AG08395 (cell line): Measurements from ENCODE around the gene CMIP.
"Not testable (repeated sequence)": the region's sequence is repeated elsewhere in the genome, so short reads cannot be mapped to it uniquely, and the experiment has no call there.

ENCODE experiments used
- DNase-seq: peaks from one replicate; pipeline ENCODE4 v3.0.0; 2012; ENCODE audit warnings: mixed read lengths, low spot score

CMIP gene

DNA sequence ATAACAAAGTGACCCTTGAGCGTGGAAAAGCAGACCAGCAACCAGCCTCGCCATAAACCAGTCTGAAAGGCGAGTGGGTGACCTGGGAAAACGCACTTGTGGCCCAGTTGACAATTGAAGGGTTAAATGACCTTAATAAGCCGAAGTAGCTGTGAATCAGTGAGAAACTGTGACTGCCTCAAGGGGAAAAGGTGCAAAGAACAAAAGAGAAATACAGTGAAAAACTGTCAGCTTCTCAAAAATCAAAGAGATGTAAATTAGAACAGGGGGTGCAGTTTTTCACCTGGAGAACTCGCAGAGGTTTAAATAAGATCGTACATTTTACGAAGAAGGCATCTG lies 124.1 kb downstream of the CMIP start:
- DNase-seq = no peak

DNA sequence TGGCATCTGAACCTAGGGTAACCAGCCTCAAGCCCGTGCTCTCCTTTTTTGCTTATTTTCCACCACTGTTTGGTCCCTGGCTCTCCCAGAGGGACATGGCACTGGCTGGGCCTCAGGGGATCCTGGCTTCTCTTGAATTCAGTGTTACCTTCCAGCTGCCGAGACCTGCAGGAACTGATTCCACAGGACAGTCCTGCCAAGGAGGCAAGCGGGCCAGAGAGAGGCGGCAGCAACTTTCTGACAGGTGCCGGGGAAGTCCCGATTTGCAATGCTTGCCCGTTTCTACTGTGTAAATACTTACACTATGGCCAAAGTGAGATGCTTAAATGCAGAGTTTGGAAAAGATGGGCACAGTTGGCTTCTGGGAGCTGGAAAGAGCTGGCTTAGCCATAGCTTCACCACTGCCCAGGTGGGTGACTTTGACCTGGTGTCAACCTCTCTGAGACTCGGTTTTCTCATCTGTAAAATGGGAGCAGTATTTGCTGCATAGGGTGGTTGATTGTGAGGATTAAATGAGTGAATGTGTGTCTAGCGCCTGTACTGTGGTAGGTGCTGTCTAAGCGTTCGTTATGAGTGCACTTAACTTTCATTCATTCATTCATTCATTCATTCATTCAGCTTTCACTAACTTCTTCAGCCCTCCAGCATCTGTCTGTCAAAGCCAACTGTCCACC lies 124.9 kb downstream of the CMIP start:
- DNase-seq = no peak

GRCh38 chr16:81570151-81570846 lies 125.7 kb downstream of the CMIP start:
- no peak for DNase-seq

DNA sequence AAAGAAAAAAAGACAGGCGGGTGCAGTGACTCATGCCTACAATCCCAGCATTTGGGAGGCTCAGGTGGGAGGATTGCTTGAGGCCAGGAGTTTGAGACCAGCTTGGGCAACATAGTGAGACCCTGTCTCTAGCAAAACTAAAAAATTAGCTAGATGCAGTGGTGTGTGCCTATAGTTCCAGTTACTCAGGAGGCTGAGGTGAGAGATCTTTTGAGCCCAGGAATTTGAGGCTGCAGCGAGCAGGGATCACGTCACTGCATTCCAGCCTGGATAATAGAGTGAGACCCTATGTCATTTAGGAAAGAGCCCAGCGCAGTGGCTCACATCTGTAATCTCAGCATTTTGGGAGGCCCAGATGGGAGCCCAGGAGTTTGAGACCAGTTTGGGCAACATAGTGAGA lies 126.6 kb downstream of the CMIP start:
- no peak for DNase-seq

GRCh38 chr16:81571592-81572385 lies 127.2 kb downstream of the CMIP start:
- DNase-seq = no peak

DNA sequence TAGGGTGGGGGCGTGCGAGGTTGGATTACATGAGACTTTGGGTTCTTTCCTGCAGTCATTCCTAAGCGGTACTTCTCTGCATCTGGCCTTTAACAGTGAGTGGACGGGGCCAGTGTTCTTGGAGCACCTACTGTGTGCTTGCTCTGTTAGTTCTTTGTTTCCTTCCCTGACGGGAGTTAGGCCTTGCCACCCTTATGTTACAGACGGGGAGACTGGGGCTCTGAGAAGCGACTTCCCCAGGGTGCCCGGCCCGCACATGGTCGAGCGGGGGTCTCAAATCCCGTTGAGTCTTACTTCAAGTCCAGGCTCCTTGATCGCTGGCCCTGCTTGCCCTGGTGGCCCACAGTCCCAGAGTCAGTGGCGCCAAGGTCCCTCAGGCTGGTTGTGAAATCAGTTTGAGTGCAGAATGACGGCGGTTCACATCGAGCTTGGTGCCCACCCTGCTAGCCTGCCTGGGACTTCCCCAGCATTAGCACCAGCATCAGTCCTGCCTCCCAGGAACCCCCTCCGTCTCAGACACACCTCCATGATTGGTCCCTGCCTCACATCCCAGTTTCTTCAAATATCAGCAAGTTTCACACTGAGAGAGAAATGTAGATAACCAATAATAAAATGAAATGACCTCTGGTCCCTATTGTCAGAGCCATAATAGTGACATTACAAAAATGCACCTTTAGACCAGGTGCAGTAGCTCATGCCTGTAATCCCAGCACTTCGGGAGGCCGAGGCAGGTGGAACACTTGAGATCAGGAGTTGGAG lies 128.0 kb downstream of the CMIP start:
- DNase-seq = no peak

GRCh38 chr16:81573533-81574020 lies 129.0 kb downstream of the CMIP start:
- DNase-seq = no peak

DNA sequence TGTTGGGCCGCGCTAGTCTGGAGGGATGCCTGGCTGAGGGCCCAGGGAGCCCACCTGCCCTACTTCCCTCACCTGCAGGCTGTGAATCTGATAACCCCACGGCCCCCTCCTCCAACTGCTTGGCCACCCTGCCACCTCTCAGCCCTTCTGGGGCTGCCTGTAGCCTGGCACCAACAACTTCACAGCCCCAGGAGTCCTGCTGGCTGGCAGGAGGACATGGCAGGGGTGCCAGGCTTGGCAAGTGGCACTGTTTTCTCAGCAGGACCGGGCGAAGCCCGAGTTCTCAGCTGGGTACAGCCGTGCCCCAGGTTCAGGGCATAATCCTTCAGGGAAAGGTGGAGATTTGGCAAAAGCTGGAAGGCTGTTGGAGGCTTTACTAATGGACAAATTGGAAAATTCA lies 129.6 kb downstream of the CMIP start:
- DNase-seq = no peak

GRCh38 chr16:81575307-81575706 lies 130.7 kb downstream of the CMIP start:
- DNase-seq = no peak

DNA sequence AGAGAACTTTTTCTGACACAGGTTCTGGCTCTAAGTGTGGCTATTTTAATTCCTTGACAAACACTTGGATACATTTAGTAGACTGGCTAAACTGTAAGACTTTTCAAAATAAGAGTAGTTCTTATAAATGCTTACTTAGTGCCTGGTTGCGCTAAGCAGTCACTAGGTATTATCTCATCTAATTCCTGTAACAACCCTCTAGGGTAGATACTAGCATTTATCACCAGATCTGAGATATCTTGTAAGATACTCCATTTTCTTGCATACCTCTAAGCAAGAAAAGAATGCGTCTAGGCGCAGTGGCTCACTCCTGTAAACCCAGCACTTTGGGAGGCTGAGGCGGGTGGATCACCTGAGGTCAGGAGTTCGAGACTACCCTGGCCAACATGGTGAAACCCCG lies 131.2 kb downstream of the CMIP start:
- no peak for DNase-seq

DNA sequence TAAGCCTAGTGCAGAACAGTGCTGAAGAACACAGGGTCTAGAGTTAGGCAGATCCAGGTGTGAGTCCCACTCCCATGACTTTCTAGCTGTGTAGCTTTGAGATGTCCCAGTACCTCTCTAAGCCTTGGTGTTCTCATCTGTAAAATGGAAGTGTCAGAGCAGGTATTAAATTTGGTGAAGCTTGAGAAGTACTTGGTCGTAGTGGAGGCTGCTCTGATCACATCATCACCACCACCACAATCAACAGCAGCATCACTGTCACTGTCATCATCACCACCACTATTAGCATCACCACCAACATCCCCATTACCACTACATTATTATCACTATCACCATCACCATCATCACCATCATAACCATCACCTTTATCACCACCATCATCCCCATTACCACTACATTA lies 132.1 kb downstream of the CMIP start:
- no peak for DNase-seq

GRCh38 chr16:81577272-81577671 lies 132.7 kb downstream of the CMIP start:
- not testable (repeated sequence) for DNase-seq

- no peak for DNase-seq
Measured at GRCh38 chr16:81578076-81578475, 133.5 kb downstream of the CMIP start.

- no peak for DNase-seq
Measured at GRCh38 chr16:81578636-81579413, 134.2 kb downstream of the CMIP start.

- DNase-seq = no peak
Measured at GRCh38 chr16:81581107-81581506, 136.5 kb downstream of the CMIP start.

DNA sequence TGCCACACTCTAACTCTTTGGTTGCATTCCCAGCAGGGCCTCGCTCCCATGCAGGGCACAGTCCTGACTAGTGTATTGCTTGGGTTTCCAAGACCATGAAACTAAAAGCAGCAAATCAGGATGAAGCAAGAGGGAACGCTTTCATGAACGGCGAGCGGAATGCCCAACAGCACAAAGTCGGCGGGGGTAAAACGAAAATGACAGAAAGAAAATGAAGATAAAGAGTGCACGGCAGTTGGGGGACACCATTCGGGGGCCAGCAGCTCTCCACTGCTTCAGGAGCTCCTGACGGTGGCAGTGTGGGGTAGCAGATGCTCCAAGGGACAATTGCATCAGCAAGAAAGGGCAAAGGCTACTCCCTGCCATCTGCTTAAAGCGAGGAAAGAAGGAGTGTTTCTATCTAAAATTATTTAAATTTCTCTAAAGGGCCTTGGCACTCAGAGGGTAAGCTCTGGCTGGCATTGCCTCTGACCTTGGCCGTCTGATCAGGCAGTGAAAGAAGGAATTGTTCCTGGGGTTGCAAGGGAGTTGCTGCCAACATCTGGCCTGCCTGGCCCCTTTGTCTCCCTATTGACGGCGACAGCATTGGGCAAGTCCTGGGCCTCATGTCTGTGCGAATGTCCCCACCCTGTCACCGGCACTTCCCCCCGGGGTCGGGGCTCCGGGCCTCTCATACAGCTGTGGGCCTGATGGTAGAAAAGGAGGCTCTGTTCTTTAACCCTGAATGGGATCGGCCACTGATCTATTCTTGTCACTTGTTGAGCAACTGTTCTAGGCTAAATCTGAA lies 138.2 kb downstream of the CMIP start:
- DNase-seq = peak; percentile 66

DNA sequence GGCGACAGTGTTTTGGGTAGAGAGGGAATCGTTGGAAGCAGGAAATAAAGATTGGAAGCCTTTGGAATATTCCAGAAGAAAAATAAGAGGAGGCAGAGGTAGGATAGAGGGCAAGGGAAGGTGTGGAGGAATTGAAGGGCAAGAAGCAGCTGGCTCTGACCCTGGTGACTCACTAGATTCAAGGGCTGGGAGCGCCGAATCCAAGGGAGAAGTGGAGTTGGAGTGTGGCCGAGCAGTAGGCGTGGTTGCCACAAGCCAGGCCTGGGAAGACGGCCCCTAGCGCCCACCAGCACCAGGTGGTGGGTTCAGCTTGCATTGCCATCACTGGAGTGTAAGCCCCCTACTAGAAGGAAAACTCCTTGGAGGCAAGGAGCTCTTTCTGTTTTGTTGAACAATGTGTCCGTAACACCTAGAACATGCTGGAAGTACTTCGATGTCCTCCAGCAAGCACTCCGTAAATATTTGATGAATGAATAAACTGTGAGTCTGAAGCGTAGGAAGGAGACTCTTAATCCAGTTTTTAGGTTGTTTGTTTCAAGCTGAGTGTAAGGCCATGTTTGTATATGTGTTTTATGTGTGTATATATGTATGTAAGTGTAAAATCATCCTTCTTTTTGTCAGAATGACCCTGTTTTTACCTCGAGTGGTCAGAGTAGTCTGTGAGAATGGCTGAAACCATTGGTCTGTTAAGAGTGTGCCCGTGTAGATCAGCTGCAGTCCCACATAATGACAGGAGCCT lies 139.5 kb downstream of the CMIP start:
- DNase-seq = peak; percentile 85

- DNase-seq = no peak
Measured at GRCh38 chr16:81585785-81586184, 141.2 kb downstream of the CMIP start.

DNA sequence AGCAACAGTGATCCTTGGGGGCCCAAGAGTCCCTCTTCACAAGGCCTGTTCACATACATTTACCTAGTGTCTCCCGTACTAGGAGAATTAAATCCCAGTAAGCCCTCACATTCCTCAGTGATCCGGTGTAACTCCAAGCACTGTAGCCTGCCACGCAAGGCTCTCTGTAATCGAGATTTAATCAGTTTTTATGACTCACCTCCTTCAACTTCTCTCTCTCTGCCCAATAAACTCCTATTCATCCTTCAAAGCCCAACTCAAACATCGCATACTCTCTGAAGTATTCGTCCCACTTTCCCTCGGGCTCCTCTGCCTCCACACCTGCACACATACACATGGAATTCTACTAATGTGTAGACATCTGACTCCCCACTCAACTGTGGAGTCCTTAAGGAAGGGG lies 141.8 kb downstream of the CMIP start:
- DNase-seq = no peak
